ELF-1 (cell line): ENCODE results near the gene C4orf33.
A peak's percentile ranks its signal among the peaks of the same experiment; 100 is the strongest.

Experiments
- DNase-seq: peaks from one replicate; pipeline ENCODE4 v3.0.0-alpha.2; 2016; ENCODE audit warnings: low read depth, low spot score

Gene C4orf33

GRCh38 chr4:129129143-129129542 lies 33.2 kb downstream of the C4orf33 start:
- DNase-seq: no peak

GRCh38 chr4:129131343-129131742 lies 35.4 kb downstream of the C4orf33 start:
- DNase-seq: no peak

- no peak for DNase-seq
These were observed 40.5 kb downstream of the C4orf33 start for GRCh38 chr4:129136433-129136832.

- no peak for DNase-seq
These were observed 43.0 kb downstream of the C4orf33 start for GRCh38 chr4:129138810-129139496.

- DNase-seq: no peak
These were observed 44.6 kb downstream of the C4orf33 start for GRCh38 chr4:129140521-129140920.

GRCh38 chr4:129143359-129143758 lies 47.4 kb downstream of the C4orf33 start:
- no peak for DNase-seq

- DNase-seq: no peak
These were observed 48.8 kb downstream of the C4orf33 start for GRCh38 chr4:129144755-129145206.

GRCh38 chr4:129145222-129145730 lies 49.3 kb downstream of the C4orf33 start:
- DNase-seq: no peak

- DNase-seq: no peak
These were observed 50.7 kb downstream of the C4orf33 start for GRCh38 chr4:129146639-129147038.

- no peak for DNase-seq
These were observed 52.9 kb downstream of the C4orf33 start for GRCh38 chr4:129148892-129149291.

- DNase-seq: no peak
These were observed 54.0 kb downstream of the C4orf33 start for GRCh38 chr4:129149906-129150305.

- DNase-seq: no peak
These were observed 56.4 kb downstream of the C4orf33 start for GRCh38 chr4:129152350-129152749.

GRCh38 chr4:129153700-129154099 lies 57.7 kb downstream of the C4orf33 start:
- no peak for DNase-seq

GRCh38 chr4:129162450-129162849 lies 66.5 kb downstream of the C4orf33 start:
- DNase-seq: no peak

GRCh38 chr4:129163427-129163826 lies 67.5 kb downstream of the C4orf33 start:
- DNase-seq: no peak

- DNase-seq: peak; percentile 0
These were observed 68.3 kb downstream of the C4orf33 start for GRCh38 chr4:129164243-129164642.
